Stimulated activated naive B cell treated with anti-CD40 and anti-IgM and Interleukin-4, amounts not matched to agents 10 μg/mL and 1 μg/mL and 100 μg/mL, for 72 hours (primary cell): ENCODE data around the gene FKBP3.

Experiments
- ATAC-seq, 2 donors: fragments of 150-1000 bp; cut with Tn5 transposase; replicated peaks; 2 replicates each; pipeline ENCODE4 v1.10.0; 2021; ENCODE audit warnings: moderate library complexity in 1 of 2
- DNase-seq: peaks from one replicate; pipeline ENCODE4 v3.0.0; 2021
- H3K27ac Mint-ChIP-seq: one replicate; pipeline ENCODE4 v1.8.0; 2022; ENCODE audit warnings: mild to moderate bottlenecking, mixed read lengths
- H3K27me3 Mint-ChIP-seq, 2 donors: one replicate each; pipeline ENCODE4 v1.8.0; 2022; ENCODE audit warnings: mixed read lengths in 2 of 2
- H3K36me3 Mint-ChIP-seq, 2 donors: one replicate each; pipeline ENCODE4 v1.8.0; 2022; ENCODE audit warnings: mixed read lengths in 2 of 2, mild to moderate bottlenecking in 1 of 2
- H3K4me1 Mint-ChIP-seq, 2 donors: one replicate each; pipeline ENCODE4 v1.8.0; 2022; ENCODE audit warnings: mixed read lengths in 2 of 2, mild to moderate bottlenecking in 1 of 2
- H3K4me3 Mint-ChIP-seq, 2 donors: one replicate each; pipeline ENCODE4 v1.8.0; 2022; ENCODE audit warnings: mild to moderate bottlenecking in 2 of 2, mixed read lengths in 2 of 2, moderate library complexity in 1 of 2
- H3K9me3 Mint-ChIP-seq, 2 donors: one replicate each; pipeline ENCODE4 v1.8.0; 2022; ENCODE audit warnings: mixed read lengths in 2 of 2, mild to moderate bottlenecking in 1 of 2

Gene FKBP3

GRCh38 chr14:45135156-45135555 is 875 bp upstream of the FKBP3 start:
- peak overlapping the region; percentile 92 to 93 for H3K4me3 Mint-ChIP-seq
- ATAC-seq: no peak
- no peaks in the 10 kb centered on the region for H3K9me3 Mint-ChIP-seq
- peaks cover 5 to 6% of the 10 kb centered on the region in 2 donors for H3K36me3 Mint-ChIP-seq
- peak overlapping the region; percentile 98 for H3K27ac Mint-ChIP-seq
- no peaks in the 10 kb centered on the region for H3K27me3 Mint-ChIP-seq
- peaks cover 12 to 27% of the 10 kb centered on the region in 2 donors for H3K4me1 Mint-ChIP-seq
- no peak for DNase-seq

- Mint-ChIP-seq H3K27me3 (no peaks in the 10 kb centered on the region), H3K9me3 (no peaks in the 10 kb centered on the region), H3K36me3 (peaks cover 3% of the 10 kb centered on the region in 2 donors), H3K27ac (peak overlapping the region; percentile 98), H3K4me3 (peak overlapping the region; percentile 92 to 93), H3K4me1 (peaks cover 12 to 24% of the 10 kb centered on the region in 2 donors)
- no peak for DNase-seq
- no peak for ATAC-seq
Measured at GRCh38 chr14:45133683-45134050, 614 bp downstream of the FKBP3 start.

DNA sequence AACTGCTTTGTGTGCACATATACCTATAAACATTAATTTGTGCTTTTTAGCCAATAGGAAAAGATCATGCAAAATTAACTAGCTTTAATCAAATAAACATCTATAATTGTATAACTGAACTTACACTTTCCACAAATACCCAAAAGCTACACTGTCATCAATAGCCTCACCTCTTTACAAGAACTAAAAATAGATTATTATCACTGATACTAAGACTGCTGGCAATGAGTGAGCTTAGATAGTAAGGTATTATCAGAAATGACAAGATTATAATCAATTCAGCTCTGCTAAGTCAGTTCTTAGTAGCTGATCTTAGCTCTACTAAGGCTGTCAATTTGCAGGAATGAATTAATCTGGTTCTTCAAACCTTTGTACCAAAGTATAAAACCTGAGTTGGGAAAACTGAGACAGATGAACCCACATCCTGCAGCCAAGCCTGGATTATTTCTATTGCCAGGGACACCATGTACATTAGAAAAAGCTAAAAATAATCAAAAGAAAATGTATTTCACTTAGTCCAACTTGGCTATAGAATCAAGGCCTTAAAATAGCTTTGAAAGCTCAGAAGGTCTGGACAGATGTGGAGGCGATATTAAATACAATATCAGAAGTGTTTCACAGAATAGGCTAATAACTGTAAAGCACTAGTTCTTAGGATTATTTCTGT is 5.2 kb downstream of the FKBP3 start:
- no peaks in the 10 kb centered on the region for H3K9me3 Mint-ChIP-seq
- ATAC-seq: no peak
- peaks cover 18 to 26% of the 10 kb centered on the region in 2 donors for H3K36me3 Mint-ChIP-seq
- H3K27me3 Mint-ChIP-seq: no peaks in the 10 kb centered on the region
- H3K4me3 Mint-ChIP-seq: no peak overlapping the region
- no peak overlapping the region for H3K27ac Mint-ChIP-seq
- peaks cover 5% of the 10 kb centered on the region in 2 donors for H3K4me1 Mint-ChIP-seq
- no peak for DNase-seq

GRCh38 chr14:45125754-45126153 is 8.5 kb downstream of the FKBP3 start:
- H3K36me3 Mint-ChIP-seq: peaks cover 26 to 41% of the 10 kb centered on the region in 2 donors
- no peak overlapping the region for H3K27ac Mint-ChIP-seq
- ATAC-seq: no peak
- no peaks in the 10 kb centered on the region for H3K27me3 Mint-ChIP-seq
- no peaks in the 10 kb centered on the region for H3K9me3 Mint-ChIP-seq
- no peak overlapping the region for H3K4me3 Mint-ChIP-seq
- peaks cover under 1 to 3% of the 10 kb centered on the region in 2 donors for H3K4me1 Mint-ChIP-seq
- no peak for DNase-seq

DNA sequence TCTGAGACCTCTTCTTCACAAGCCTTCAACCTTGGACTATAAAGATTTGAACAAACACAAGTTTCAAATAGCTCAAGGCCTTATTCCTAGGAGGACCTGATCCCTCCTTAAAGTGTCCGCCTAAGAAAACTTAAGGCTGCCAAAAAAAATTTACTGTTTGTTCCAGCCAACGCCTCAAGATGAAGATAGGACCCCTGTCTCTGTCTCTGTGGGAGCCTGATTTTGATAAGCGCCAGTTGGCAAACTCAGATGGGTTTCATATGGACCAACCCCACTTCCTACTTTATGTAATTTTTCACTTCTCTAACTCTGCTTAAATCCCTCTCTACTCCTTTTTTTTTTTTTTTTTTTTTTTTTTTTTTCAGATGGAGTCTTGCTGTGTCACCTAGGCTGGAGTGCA is 11.0 kb downstream of the FKBP3 start:
- Mint-ChIP-seq H3K27ac (no peak overlapping the region), H3K4me3 (no peak overlapping the region), H3K36me3 (peaks cover 26 to 49% of the 10 kb centered on the region in 2 donors), H3K27me3 (no peaks in the 10 kb centered on the region), H3K9me3 (no peaks in the 10 kb centered on the region), H3K4me1 (peaks cover 3 to 5% of the 10 kb centered on the region in 2 donors)
- ATAC-seq (no peak), DNase-seq (no peak)

DNA sequence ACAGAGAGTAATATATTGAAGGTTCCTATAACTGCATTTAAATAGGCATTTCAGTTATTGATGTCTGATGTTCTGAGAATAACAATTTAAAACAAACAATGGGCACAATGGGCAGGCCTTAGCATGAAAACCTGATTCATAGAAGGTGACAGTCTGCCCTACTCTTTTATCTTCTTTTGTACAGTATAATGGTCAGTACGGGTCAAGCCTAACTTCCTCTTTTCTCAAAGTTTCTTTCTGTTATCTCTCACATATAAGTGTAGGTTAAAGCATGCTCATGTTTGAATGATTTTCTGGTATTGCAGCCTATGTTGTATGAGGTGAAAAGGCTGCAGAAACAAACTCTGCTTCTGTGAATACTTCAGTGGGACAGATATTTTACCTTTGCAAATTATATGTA is 14.2 kb downstream of the FKBP3 start:
- Mint-ChIP-seq H3K4me3 (no peak overlapping the region), H3K9me3 (no peaks in the 10 kb centered on the region), H3K27ac (peak overlapping the region; percentile 22), H3K27me3 (no peaks in the 10 kb centered on the region), H3K36me3 (peaks cover 13 to 40% of the 10 kb centered on the region in 2 donors), H3K4me1 (peaks cover 0 to 5% of the 10 kb centered on the region in 2 donors)
- ATAC-seq (no peak), DNase-seq (no peak)

DNA sequence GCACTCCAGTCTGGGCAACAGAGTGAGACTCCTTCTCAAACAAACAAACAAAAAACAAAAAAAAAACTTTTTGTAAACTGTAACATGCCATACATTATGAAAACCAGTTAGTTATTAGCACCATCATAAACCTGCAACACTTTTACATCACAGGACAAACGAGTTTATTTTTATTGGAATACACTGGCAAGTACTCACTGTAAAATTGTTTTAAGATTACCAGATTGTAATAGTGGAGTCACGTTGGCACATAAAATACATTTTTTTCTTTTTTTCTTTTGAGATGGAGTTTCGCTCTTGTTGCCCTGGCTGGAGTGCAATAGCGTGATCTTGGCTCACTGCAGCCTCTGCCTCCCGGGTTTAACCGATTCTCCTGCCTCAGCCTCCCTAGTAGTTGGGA is 15.7 kb downstream of the FKBP3 start:
- ATAC-seq (no peak), DNase-seq (no peak)
- Mint-ChIP-seq H3K36me3 (peaks cover 9 to 34% of the 10 kb centered on the region in 2 donors), H3K4me1 (peaks cover 2 to 5% of the 10 kb centered on the region in 2 donors), H3K9me3 (no peaks in the 10 kb centered on the region), H3K27ac (no peak overlapping the region), H3K27me3 (no peaks in the 10 kb centered on the region), H3K4me3 (no peak overlapping the region)

DNA sequence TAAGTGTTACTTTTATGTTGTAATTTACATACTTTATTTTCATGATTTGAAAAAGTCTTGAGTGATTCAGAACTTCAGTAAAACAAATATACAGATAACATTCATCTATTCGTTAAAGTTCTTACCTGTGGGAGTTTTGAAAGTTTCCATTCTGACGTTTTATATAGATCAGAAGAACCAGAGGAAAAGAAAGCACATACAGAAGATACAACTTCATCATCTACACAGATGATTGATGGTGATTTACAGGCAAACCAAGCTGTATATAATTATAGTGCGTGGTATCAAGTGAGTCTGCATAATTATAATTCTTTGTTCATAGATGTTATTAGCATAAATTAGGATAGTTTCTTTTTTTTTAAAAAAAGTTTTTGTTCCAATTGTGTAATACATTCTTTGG is 20.0 kb downstream of the FKBP3 start:
- peaks cover 0 to 5% of the 10 kb centered on the region in 2 donors for H3K4me1 Mint-ChIP-seq
- no peak overlapping the region for H3K4me3 Mint-ChIP-seq
- H3K36me3 Mint-ChIP-seq: peaks cover 10 to 32% of the 10 kb centered on the region in 2 donors
- no peak overlapping the region for H3K27ac Mint-ChIP-seq
- H3K9me3 Mint-ChIP-seq: no peaks in the 10 kb centered on the region
- DNase-seq (no peak), ATAC-seq (no peak)
- H3K27me3 Mint-ChIP-seq: no peaks in the 10 kb centered on the region

DNA sequence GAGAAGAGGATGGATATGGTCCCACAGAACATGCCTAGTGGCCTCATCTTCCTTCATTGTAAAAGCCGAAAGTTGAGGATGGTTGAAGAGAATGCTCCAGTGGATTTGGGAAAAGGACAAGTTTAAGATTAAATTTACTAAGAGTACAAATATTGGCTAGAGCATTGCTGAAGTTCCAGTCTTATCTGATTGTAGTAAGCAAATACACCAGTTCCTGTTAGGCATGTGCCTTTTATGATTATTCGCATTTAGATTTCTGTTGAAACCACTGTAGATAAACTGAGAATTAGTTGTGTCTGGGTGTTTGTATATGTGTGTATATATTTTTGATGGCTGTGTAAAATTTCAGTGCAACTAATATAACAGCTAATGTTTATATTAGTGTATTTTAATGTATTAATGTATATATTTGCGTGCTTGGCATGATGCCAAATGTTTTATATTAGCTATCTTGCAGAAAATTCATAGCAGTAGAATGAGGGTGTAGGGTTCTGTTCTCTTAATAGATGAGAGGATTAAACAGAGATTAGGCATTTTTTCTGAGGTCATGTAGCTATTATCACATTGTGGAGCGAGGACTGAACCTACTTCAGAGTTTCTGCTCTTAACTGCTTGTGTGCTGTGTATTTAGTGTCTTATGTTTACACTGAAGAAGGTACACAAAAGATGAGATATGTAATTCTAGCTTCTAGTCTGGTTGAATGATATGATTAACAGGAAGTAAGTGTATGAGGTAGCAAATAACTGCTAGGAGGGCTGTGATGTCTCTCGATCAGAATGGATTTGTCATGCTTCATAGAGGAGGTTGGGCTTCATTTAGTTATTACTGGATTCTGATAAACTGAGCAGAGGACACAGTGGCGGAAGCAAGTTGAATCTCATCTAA is 21.1 kb downstream of the FKBP3 start:
- Mint-ChIP-seq H3K9me3 (no peaks in the 10 kb centered on the region), H3K27ac (peak overlapping the region; percentile 14), H3K36me3 (peaks cover 14 to 31% of the 10 kb centered on the region in 2 donors), H3K4me1 (peaks cover 0 to 5% of the 10 kb centered on the region in 2 donors), H3K4me3 (no peak overlapping the region), H3K27me3 (no peaks in the 10 kb centered on the region)
- ATAC-seq (no peak), DNase-seq (no peak)

- ATAC-seq: no peak
- Mint-ChIP-seq H3K27ac (no peak overlapping the region), H3K4me1 (peaks cover 0 to 1% of the 10 kb centered on the region in 2 donors), H3K4me3 (no peak overlapping the region), H3K27me3 (no peaks in the 10 kb centered on the region), H3K36me3 (peaks cover 18 to 44% of the 10 kb centered on the region in 2 donors), H3K9me3 (no peaks in the 10 kb centered on the region)
- DNase-seq: no peak
Measured at GRCh38 chr14:45104561-45104960, 29.7 kb downstream of the FKBP3 start.

DNA sequence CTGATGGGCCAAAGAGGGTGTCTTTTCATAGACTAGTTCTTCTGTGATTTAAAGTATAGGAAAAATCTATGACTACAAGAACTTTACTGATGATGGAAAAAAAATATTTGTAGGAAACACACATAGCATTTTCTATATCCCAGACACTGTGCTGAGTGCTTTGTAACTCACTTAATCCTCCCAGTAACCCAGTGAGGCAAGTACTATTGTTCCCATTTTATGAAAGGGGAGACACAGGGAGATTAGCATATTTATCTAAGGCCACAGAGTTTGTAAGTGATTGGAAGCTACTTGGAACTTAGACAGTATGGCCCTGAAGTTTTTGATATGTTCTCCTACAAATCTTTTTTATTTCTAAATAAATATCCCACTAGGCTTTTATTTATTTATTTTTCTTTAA is 30.5 kb downstream of the FKBP3 start:
- no peak for DNase-seq
- H3K4me1 Mint-ChIP-seq: peaks cover 0 to 1% of the 10 kb centered on the region in 2 donors
- no peaks in the 10 kb centered on the region for H3K27me3 Mint-ChIP-seq
- no peak overlapping the region for H3K4me3 Mint-ChIP-seq
- H3K27ac Mint-ChIP-seq: no peak overlapping the region
- ATAC-seq: no peak
- peaks cover 22 to 48% of the 10 kb centered on the region in 2 donors for H3K36me3 Mint-ChIP-seq
- no peaks in the 10 kb centered on the region for H3K9me3 Mint-ChIP-seq

- DNase-seq (no peak), ATAC-seq (no peak)
- Mint-ChIP-seq H3K4me3 (no peak overlapping the region), H3K27ac (no peak overlapping the region), H3K4me1 (peaks cover under 1 to 1% of the 10 kb centered on the region in 2 donors), H3K27me3 (no peaks in the 10 kb centered on the region), H3K9me3 (no peaks in the 10 kb centered on the region), H3K36me3 (peaks cover 33 to 48% of the 10 kb centered on the region in 2 donors)
Measured at GRCh38 chr14:45096218-45096617, 38.1 kb downstream of the FKBP3 start.

- peaks cover 33 to 43% of the 10 kb centered on the region in 2 donors for H3K36me3 Mint-ChIP-seq
- ATAC-seq (peak in 1 of 2 donors; percentile 39), DNase-seq (no peak)
- H3K4me1 Mint-ChIP-seq: peaks cover 6 to 11% of the 10 kb centered on the region in 2 donors
- no peaks in the 10 kb centered on the region for H3K9me3 Mint-ChIP-seq
- no peaks in the 10 kb centered on the region for H3K27me3 Mint-ChIP-seq
- no peak overlapping the region for H3K27ac Mint-ChIP-seq
- no peak overlapping the region for H3K4me3 Mint-ChIP-seq
Measured at GRCh38 chr14:45095143-45095542, 39.1 kb downstream of the FKBP3 start.

GRCh38 chr14:45094275-45094674 is 40.0 kb downstream of the FKBP3 start:
- H3K9me3 Mint-ChIP-seq: no peaks in the 10 kb centered on the region
- no peak overlapping the region for H3K27ac Mint-ChIP-seq
- H3K27me3 Mint-ChIP-seq: no peaks in the 10 kb centered on the region
- DNase-seq (no peak), ATAC-seq (no peak)
- H3K4me3 Mint-ChIP-seq: no peak overlapping the region
- H3K4me1 Mint-ChIP-seq: peaks cover 9 to 19% of the 10 kb centered on the region in 2 donors
- peaks cover 26 to 35% of the 10 kb centered on the region in 2 donors for H3K36me3 Mint-ChIP-seq

GRCh38 chr14:45091710-45092109 is 42.6 kb downstream of the FKBP3 start:
- H3K4me1 Mint-ChIP-seq: peaks cover 19 to 41% of the 10 kb centered on the region in 2 donors
- H3K27me3 Mint-ChIP-seq: no peaks in the 10 kb centered on the region
- no peak overlapping the region for H3K27ac Mint-ChIP-seq
- H3K9me3 Mint-ChIP-seq: no peaks in the 10 kb centered on the region
- H3K4me3 Mint-ChIP-seq: no peak overlapping the region
- H3K36me3 Mint-ChIP-seq: peaks cover 16 to 29% of the 10 kb centered on the region in 2 donors
- ATAC-seq: no peak
- no peak for DNase-seq
